Upper lobe of left lung (tissue), 6 donors: ENCODE data around the gene ARAP1. TPM values are rescaled to one million over a fixed set of nuclear protein-coding genes. Genes with fewer than 3 reads are reported as not detected.

Experiments used
- ATAC-seq, 2 donors: fragments of 200-7000 bp; cut with Tn5 transposase; one replicate each; pipeline ENCODE4 v1.9.1; 2022; ENCODE audit warnings: mild to moderate bottlenecking in 2 of 2, moderate library complexity in 2 of 2; ENCODE audit not compliant: low FRiP score in 2 of 2
- DNase-seq, 2 donors: peaks; one replicate each; pipeline ENCODE4 v3.0.0-alpha.2; 2019 to 2020
- H3K27ac ChIP-seq, 4 donors: fragments of 200-600 bp; sonication (generic); one replicate each; pipeline ENCODE4 v1.5.1; 2016 to 2019
- H3K27me3 ChIP-seq, 4 donors: fragments of 200-600 bp; sonication (generic); one replicate each; pipeline ENCODE4 v1.5.1; 2017 to 2019
- H3K36me3 ChIP-seq, 4 donors: fragments of 200-600 bp; sonication (generic); one replicate each; pipeline ENCODE4 v1.5.1; 2016 to 2019
- H3K4me1 ChIP-seq, 4 donors: fragments of 200-600 bp; sonication (generic); one replicate each; pipeline ENCODE4 v1.5.1; 2018 to 2019
- H3K4me3 ChIP-seq, 4 donors: fragments of 200-600 bp; sonication (generic); one replicate each; pipeline ENCODE4 v1.5.1; 2017 to 2019; ENCODE audit warnings: mild to moderate bottlenecking in 2 of 4, moderate library complexity in 1 of 4
- H3K9me3 ChIP-seq, 4 donors: fragments of 200-600 bp; sonication (generic); one replicate each; pipeline ENCODE4 v1.5.1; 2018 to 2019
- CTCF ChIP-seq, 6 experiments: fragments of 450-650 bp in 4 of 6; fragments of 200-600 bp in 2 of 6; sonication (generic) in 2 of 6; IDR thresholded peaks; one replicate each; pipeline ENCODE4 v1.5.1; 2016 to 2019; ENCODE audit warnings: antibody characterized with exemption in 6 of 6
- EP300 ChIP-seq, 4 donors: sonication (generic); formaldehyde crosslinking; IDR thresholded peaks; one replicate each; pipeline ENCODE4 v1.5.1; 2017; ENCODE audit warnings: antibody characterized with exemption in 4 of 4, control low read depth in 2 of 4
- POLR2A ChIP-seq, 4 donors: fragments of 450-650 bp; IDR thresholded peaks; one replicate each; pipeline ENCODE4 v1.5.1; 2016 to 2017; ENCODE audit warnings: antibody characterized with exemption in 4 of 4, mild to moderate bottlenecking in 2 of 4
- POLR2AphosphoS5 ChIP-seq, 2 donors: sonication (generic); formaldehyde crosslinking; IDR thresholded peaks; one replicate each; pipeline ENCODE4 v1.5.1; 2017; ENCODE audit warnings: antibody characterized with exemption in 2 of 2
- WGBS, 2 donors: methylation state at CpG; one replicate each; pipeline ENCODE4 v1.1.5; 2017 to 2018; 5-methylcytosine and 5-hydroxymethylcytosine counted together
- total RNA-seq, 6 donors: library from RNA; depleted of rRNA in 4 of 6; stranded (reverse); fragments of >200 nt in 4 of 6; gene quantifications; one replicate each; pipeline versions ENCODE4 v1.1.0 to v1.2.1, GENCODE V29; 2016 to 2021
- donor health status: DM: no; HTN: no; CAD: no; lungs with moderate emphysema.
- donor health status: DM: no; HTN: yes; CAD: no; lungs with severe emphysema.

The ARAP1 gene
- total RNA-seq, 6 donors from 2014 or later: 217 to 1,154 (median 269) TPM

- WGBS, 2 donors: 45 to 57% methylated on average over 9 to 11 of the region's 11 CpGs
- peak in 1 of 4 donors; percentile 31 for TF ChIP-seq POLR2A (IDR thresholded peaks at IDR 0.05)
- peak; percentile 26 to 66 for TF ChIP-seq POLR2AphosphoS5 (IDR thresholded peaks at IDR 0.05)
- TF ChIP-seq CTCF (IDR thresholded peaks at IDR 0.05): no peak
- no peak for TF ChIP-seq EP300 (IDR thresholded peaks at IDR 0.05)
- Histone ChIP-seq H3K36me3 (no peaks in the 10 kb centered on the region), H3K4me1 (peaks cover 70 to 96% (median 88%) of the 10 kb centered on the region in 4 donors), H3K9me3 (no peaks in the 10 kb centered on the region), H3K4me3 (peak overlapping the region in 3 of 4 donors; percentile 25 to 40 (median 32)), H3K27me3 (no peaks in the 10 kb centered on the region), H3K27ac (peak overlapping the region; percentile 87 to 93 (median 92))
- DNase-seq (peak in 1 of 2 donors; percentile 94), ATAC-seq (peak; percentile 76 to 80)
These were observed 13.7 kb downstream of the ARAP1 start for GRCh38 chr11:72738199-72739141.

- ATAC-seq: no peak
- H3K4me3 ChIP-seq: peak overlapping the region in 1 of 4 donors; percentile 40
- TF ChIP-seq CTCF (IDR thresholded peaks at IDR 0.05) (no peak), POLR2A (IDR thresholded peaks at IDR 0.05) (no peak), POLR2AphosphoS5 (IDR thresholded peaks at IDR 0.05) (no peak), EP300 (IDR thresholded peaks at IDR 0.05) (no peak)
These were observed 14.9 kb downstream of the ARAP1 start for GRCh38 chr11:72737336-72737735.

GRCh38 chr11:72736452-72737069, 15.6 kb downstream of the ARAP1 start:
- ATAC-seq: peak; percentile 65 to 73

More at GRCh38 chr11:72737336-72737735, 14.9 kb downstream of the ARAP1 start:
- H3K9me3 ChIP-seq: no peaks in the 10 kb centered on the region
- peaks cover 66 to 90% (median 83%) of the 10 kb centered on the region in 4 donors for H3K4me1 ChIP-seq
- H3K27ac ChIP-seq: peak overlapping the region; percentile 87 to 93 (median 92)
- WGBS, 2 donors: 69 to 90% methylated on average over 1 of the region's 1 CpG
- peak in 1 of 2 donors; percentile 21 for DNase-seq
- H3K27me3 ChIP-seq: no peaks in the 10 kb centered on the region
- H3K36me3 ChIP-seq: peaks cover 0 to 2% (median 0%) of the 10 kb centered on the region in 4 donors

More at GRCh38 chr11:72736452-72737069, 15.6 kb downstream of the ARAP1 start:
- Histone ChIP-seq H3K27me3 (no peaks in the 10 kb centered on the region), H3K4me1 (peaks cover 58 to 82% (median 76%) of the 10 kb centered on the region in 4 donors), H3K9me3 (peaks cover 0 to under 1% (median 0%) of the 10 kb centered on the region in 4 donors), H3K4me3 (peak overlapping the region in 1 of 4 donors; percentile 40), H3K27ac (peak overlapping the region; percentile 87 to 93 (median 92)), H3K36me3 (peaks cover 0 to 5% (median 0%) of the 10 kb centered on the region in 4 donors)
- TF ChIP-seq POLR2A (IDR thresholded peaks at IDR 0.05) (peak in 1 of 4 donors; percentile 59), EP300 (IDR thresholded peaks at IDR 0.05) (peak in 1 of 4 donors; percentile 40), POLR2AphosphoS5 (IDR thresholded peaks at IDR 0.05) (peak; percentile 66 to 74), CTCF (IDR thresholded peaks at IDR 0.05) (peak in 1 of 6 experiments; percentile 8)
- 12 to 13% methylated on average over 5 of the region's 5 CpGs for WGBS, 2 donors
- DNase-seq: peak in 1 of 2 donors; percentile 93
